GM10266 (cell line): ENCODE results near the gene AGBL4.

Source experiments
- DNase-seq: peaks from one replicate; pipeline ENCODE4 v3.0.0; 2012; ENCODE audit errors: extremely low spot score
- CTCF ChIP-seq: IDR thresholded peaks from 2 replicates; pipeline ENCODE4 v1.5.1; 2012; ENCODE audit warnings: mild to moderate bottlenecking, low read depth; ENCODE audit not compliant: control insufficient read depth, insufficient read depth; ENCODE audit errors: missing control alignments

Gene AGBL4

GRCh38 chr1:48761986-48762385 is 1261.8 kb downstream of the AGBL4 start:
- TF ChIP-seq CTCF: no peak
- DNase-seq: no peak

- no peak for TF ChIP-seq CTCF
- no peak for DNase-seq
These were observed 1262.3 kb downstream of the AGBL4 start for GRCh38 chr1:48761411-48761810.

- TF ChIP-seq CTCF: no peak
- no peak for DNase-seq
These were observed 1262.9 kb downstream of the AGBL4 start for GRCh38 chr1:48760857-48761256.

- no peak for TF ChIP-seq CTCF
- no peak for DNase-seq
These were observed 1264.8 kb downstream of the AGBL4 start for GRCh38 chr1:48758976-48759375.

GRCh38 chr1:48757363-48757762 is 1266.4 kb downstream of the AGBL4 start:
- TF ChIP-seq CTCF: no peak
- DNase-seq: no peak

- no peak for TF ChIP-seq CTCF
- no peak for DNase-seq
These were observed 1267.0 kb downstream of the AGBL4 start for GRCh38 chr1:48756683-48757316.

- DNase-seq: no peak
- no peak for TF ChIP-seq CTCF
These were observed 1270.5 kb downstream of the AGBL4 start for GRCh38 chr1:48753293-48753692.
